GM20000 (cell line): ENCODE data around the gene TBCEL.
"Not testable (repeated sequence)": the region's sequence is repeated elsewhere in the genome, so short reads cannot be mapped to it uniquely, and the experiment has no call there.

ENCODE experiments used
- DNase-seq: peaks from one replicate; pipeline ENCODE4 v3.0.0; 2012; ENCODE audit warnings: low spot score
- TF ChIP-seq, protein P1 (sequence below): IDR thresholded peaks from 2 replicates; pipeline ENCODE4 v1.5.1; 2012; ENCODE audit warnings: mild to moderate bottlenecking, control low read depth; ENCODE audit errors: extremely low read depth, missing control alignments

Gene TBCEL

DNA sequence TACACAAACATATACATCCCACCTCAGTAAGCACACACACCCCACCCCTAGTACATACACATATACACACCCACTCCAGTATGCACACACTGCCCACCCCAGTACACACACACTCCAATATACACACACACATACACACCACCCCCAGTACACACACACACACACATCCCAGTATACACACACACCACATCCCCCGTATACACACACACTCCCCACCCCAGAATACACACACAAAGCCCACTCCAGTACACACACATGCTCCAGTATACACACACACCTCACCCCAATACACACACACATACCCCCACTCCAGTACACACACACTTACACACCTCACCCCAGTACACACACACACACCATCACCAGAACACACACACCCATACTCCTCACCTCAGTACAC is 84.5 kb downstream of the TBCEL start:
- TF ChIP-seq, protein P1, sequence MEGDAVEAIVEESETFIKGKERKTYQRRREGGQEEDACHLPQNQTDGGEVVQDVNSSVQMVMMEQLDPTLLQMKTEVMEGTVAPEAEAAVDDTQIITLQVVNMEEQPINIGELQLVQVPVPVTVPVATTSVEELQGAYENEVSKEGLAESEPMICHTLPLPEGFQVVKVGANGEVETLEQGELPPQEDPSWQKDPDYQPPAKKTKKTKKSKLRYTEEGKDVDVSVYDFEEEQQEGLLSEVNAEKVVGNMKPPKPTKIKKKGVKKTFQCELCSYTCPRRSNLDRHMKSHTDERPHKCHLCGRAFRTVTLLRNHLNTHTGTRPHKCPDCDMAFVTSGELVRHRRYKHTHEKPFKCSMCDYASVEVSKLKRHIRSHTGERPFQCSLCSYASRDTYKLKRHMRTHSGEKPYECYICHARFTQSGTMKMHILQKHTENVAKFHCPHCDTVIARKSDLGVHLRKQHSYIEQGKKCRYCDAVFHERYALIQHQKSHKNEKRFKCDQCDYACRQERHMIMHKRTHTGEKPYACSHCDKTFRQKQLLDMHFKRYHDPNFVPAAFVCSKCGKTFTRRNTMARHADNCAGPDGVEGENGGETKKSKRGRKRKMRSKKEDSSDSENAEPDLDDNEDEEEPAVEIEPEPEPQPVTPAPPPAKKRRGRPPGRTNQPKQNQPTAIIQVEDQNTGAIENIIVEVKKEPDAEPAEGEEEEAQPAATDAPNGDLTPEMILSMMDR = no peak

DNA sequence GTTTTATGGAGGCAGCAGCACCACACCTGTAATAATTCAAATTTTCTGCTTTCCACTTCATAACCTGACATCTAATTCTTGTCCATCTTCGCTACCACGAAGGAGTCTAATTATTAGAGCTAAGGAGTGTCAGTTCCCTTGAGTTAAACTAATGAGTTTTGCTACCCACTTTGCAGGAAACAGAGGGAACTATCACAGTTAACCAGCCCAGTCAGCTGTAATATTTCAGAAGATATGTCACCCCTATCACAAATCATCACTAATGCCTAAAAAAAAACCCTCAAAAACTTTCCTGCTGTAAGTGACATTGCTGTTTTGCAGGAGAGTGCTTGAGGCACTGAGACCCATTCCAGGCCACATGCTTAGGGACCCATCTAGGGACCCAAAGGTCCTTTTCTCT is 85.6 kb downstream of the TBCEL start:
- no peak for DNase-seq
- TF ChIP-seq, protein P1 = no peak

More for the DNA sequence above, 84.5 kb downstream of the TBCEL start:
- DNase-seq = no peak

DNA sequence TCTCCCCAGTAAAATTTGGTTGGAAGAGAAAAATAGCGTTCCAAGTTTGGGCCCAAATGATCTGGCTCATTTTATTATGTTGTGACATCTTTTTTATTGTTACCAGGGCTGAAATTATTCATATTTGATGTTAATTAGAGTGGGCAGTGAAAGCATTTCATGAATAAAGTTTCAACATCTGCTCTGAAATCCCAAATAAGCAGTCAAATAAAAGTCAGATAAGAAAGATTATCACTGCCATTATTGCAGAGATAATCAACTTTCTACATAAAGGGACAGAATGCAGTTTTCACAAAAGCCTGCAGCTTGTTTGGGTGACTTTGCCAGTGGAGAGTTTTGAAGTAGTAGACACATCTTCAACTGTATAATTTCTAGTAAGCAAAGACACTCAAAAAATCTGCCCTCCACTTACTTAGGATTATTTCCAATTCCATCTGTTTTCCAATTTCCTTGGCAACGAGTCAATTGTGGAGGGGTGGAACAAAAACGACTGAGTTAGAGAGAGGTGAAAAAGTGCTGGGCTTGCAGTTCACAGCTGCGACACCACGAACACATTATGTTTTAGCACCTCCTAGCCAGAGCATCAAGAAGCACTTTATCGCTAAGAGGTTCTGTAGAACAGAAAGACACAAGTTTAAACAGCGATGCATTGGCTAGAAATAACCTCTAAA is 86.1 kb downstream of the TBCEL start:
- no peak for DNase-seq
- TF ChIP-seq, protein P1 = no peak

DNA sequence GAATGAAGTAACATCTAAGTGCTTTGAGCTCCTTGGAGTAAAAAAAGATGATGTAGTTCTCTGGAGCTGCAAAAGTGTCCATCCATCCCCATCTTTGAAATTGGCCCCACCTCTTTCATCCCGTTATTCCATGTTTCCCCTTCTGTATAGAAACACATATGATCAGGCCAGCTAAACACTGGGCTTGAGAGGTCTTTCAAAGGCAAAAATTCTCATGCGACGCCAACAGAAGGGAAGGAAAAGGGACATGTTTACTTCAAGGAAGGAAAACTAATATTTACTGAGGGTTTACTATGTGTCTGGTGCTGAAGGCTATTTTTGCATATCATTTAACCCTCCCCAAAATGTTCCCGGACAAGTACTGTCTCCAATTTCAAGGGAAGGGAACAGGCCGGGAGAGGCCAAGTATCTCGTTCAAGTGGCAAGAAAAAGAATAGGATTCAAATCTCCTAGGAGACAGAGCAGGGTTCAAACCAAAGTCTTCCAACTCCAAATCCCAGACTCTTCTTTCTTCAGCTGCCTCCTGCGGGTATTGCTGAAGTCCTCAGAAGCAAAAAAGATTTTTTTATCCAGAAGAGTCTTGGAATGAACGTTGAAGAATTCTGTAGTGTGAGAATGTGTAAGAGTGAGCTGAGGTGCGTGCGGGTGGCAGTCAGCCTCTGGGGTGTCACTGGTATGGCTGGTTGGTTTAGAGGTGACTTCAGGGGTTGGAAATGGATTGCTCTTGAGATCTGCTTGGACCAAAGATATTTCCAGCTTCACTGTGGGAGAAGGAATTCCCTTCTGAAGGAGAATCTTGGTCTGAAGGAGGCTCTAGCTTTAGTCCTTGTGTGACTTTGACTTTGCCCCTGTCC is 87.2 kb downstream of the TBCEL start:
- DNase-seq = no peak
- TF ChIP-seq, protein P1 = no peak

DNA sequence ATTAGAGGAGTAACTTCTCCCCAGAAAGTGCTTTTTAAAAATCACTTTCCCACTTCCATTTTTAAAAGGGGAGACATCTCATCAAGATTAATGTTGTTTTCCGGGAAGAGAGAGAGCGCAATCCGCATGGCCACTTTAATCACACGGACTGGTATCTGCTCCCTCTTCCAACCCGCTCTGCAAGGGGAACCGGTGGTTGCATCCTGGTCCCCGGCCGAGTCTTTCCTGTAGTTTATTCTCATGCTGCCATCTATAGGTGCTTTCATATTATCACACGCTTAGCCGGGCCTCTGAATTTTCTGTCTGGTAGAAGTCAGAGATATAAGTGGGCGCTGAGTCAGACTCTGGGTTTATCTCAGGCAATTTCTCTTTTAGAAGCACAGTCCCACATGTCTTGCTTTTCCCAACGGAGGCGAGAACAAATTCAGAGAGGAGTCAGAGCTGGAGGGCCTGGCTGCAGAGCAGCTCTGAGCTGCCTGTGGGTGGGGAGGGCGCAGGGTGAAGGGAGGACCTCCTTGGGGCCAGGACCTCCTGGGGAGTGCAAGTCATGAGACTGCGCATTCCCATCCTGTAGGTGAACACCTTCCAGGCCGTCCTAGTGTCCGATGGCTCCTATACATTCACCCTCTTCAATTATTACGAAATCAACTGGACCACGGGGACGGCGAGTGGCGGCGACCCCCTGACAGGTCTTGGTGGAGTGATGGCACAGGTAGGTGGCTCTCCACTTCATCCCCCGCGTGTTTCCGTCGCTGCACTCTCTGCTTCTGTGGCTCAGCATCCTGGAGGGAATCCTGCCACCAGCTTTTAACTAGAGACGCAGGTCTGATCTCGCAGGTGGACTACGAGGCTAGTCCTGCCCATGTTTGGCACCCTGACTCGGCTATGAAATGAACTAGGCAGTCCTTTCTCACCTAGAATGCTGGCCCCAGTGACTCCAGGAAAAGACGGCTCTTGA is 88.9 kb downstream of the TBCEL start:
- peak; percentile 74 for DNase-seq
- TF ChIP-seq, protein P1 = peak; percentile 23

DNA sequence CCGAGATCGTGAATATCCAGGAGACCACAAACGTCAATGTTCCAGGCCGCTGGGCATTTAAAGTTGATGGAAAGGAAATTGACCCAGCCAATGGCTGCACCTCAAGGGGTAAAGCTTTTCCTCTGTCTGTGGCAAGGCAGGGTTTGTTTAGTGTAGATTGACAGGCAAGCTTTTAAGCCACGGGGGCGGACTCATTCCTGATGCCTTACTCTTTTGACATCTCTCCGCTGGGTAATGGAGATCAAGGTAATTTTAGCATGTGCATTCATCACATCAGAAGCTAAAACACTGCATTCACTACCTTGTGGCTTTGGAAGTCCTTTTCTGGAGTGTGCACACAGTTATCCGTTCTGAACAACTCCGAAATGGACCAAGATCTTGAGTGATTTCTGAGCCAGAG is 89.7 kb downstream of the TBCEL start:
- no peak for DNase-seq
- TF ChIP-seq, protein P1 = no peak

DNA sequence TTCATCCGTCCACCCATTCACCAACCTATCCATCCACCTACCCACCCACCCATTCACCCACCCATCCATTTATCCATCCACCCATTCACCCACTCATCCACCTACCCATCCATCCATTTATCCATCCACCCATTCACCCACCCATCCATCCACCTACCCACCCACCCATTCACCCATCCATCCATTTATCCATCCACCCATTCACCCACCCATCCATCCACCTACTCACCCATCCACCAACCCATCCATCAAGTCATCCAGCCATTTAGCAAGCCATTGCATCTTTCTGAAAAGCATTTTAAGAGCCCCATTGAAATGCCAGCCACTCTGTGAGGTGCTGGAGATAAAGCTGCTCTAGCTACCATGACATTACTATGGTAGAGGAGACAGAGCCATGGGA is 91.1 kb downstream of the TBCEL start:
- DNase-seq = not testable (repeated sequence)
